Upper lobe of left lung (tissue), 4 donors: Measurements from ENCODE around the gene GET4.

Experiments used
- EP300 ChIP-seq, 4 donors: sonication (generic); formaldehyde crosslinking; IDR thresholded peaks; one replicate each; pipeline ENCODE4 v1.5.1; 2017; ENCODE audit warnings: antibody characterized with exemption in 4 of 4, control low read depth in 2 of 4
- POLR2A ChIP-seq, 4 donors: fragments of 450-650 bp; IDR thresholded peaks; one replicate each; pipeline ENCODE4 v1.5.1; 2016 to 2017; ENCODE audit warnings: antibody characterized with exemption in 4 of 4, mild to moderate bottlenecking in 2 of 4
- POLR2AphosphoS5 ChIP-seq, 2 donors: sonication (generic); formaldehyde crosslinking; IDR thresholded peaks; one replicate each; pipeline ENCODE4 v1.5.1; 2017; ENCODE audit warnings: antibody characterized with exemption in 2 of 2
- TF ChIP-seq, protein P1 (sequence below), 6 experiments: fragments of 450-650 bp in 4 of 6; fragments of 200-600 bp in 2 of 6; sonication (generic) in 2 of 6; IDR thresholded peaks; one replicate each; pipeline ENCODE4 v1.5.1; 2016 to 2019; ENCODE audit warnings: antibody characterized with exemption in 6 of 6

DNA sequence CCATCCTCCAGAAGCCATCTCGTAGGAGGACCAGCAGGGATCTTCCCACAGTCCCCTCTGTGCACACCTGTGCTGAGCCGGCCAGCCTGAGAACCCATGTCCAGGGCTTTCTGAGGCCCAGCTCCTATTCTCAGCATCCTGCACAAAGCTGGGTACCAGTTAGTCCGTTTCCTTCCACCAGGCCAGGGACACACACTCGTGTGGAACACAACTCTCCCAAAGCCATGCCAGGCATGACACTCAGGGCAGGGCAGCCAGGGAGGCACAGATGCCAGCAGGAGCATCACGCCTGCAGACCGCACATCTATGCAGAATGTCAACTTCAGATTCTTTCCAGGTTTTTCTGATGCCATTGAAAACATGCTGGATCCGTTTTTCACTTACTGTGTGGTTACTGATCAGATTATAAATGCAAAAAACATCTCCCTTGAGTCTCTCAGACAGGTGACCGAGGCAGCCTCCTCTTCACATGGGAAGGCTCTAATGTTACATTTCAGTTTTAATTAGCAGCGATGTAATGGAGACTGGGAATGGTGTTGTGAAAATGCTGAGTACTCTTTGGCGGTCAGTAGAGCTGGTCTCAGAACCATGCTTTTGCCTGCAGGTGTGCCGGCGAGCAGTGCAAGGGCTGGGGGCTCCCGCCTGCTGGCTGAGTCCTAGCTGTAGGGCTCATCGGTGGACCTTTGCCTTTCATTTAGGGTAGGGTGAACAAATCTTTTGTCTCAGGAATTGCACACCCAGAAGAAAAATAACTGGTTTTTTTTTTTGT, 47.4 kb upstream of the GET4 start:
- TF ChIP-seq, protein P1, sequence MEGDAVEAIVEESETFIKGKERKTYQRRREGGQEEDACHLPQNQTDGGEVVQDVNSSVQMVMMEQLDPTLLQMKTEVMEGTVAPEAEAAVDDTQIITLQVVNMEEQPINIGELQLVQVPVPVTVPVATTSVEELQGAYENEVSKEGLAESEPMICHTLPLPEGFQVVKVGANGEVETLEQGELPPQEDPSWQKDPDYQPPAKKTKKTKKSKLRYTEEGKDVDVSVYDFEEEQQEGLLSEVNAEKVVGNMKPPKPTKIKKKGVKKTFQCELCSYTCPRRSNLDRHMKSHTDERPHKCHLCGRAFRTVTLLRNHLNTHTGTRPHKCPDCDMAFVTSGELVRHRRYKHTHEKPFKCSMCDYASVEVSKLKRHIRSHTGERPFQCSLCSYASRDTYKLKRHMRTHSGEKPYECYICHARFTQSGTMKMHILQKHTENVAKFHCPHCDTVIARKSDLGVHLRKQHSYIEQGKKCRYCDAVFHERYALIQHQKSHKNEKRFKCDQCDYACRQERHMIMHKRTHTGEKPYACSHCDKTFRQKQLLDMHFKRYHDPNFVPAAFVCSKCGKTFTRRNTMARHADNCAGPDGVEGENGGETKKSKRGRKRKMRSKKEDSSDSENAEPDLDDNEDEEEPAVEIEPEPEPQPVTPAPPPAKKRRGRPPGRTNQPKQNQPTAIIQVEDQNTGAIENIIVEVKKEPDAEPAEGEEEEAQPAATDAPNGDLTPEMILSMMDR (IDR thresholded peaks at IDR 0.05) = no peak
- no peak for TF ChIP-seq POLR2A (IDR thresholded peaks at IDR 0.05)
- no peak for TF ChIP-seq POLR2AphosphoS5 (IDR thresholded peaks at IDR 0.05)
- TF ChIP-seq EP300 (IDR thresholded peaks at IDR 0.05) = no peak
